K562 (cell line): ENCODE measurements around the gene KTI12.

ENCODE experiments used
- CEBPB ChIP-seq: fragments of 450-650 bp; IDR thresholded peaks from 2 replicates; pipeline ENCODE4 v1.6.1; 2016; ENCODE audit warnings: missing genetic modification characterization, missing compliant biosample characterization
- CHCHD3 ChIP-seq: fragments of 250-450 bp; sonication (Bioruptor Pico); IDR thresholded peaks from 2 replicates; pipeline ENCODE4 v2.1.2; 2022; ENCODE audit warnings: mild to moderate bottlenecking
- CTCF ChIP-seq, 3 experiments: IDR thresholded peaks in 2 of 3; conservative IDR thresholded peaks in 1 of 3; 2 replicates each; pipeline ENCODE4 v1.5.1; 2011 to 2012; ENCODE audit warnings: low read length in 3 of 3, mild to moderate bottlenecking in 3 of 3, control low read depth in 2 of 3, improper control_type of control experiment in 1 of 3, inconsistent platforms in 1 of 3, low read depth in 1 of 3, mixed read lengths in 1 of 3, moderate library complexity in 1 of 3; ENCODE audit not compliant: insufficient read depth in 2 of 3
- HLTF ChIP-seq: fragments of 450-650 bp; IDR thresholded peaks from 2 replicates; pipeline ENCODE4 v1.6.1; 2016
- NCOR1 ChIP-seq: fragments of 450-650 bp; IDR thresholded peaks from 2 replicates; pipeline ENCODE4 v1.6.1; 2016; ENCODE audit warnings: mild to moderate bottlenecking, moderate library complexity
- POLR2A ChIP-seq: fragments of 450-650 bp; conservative IDR thresholded peaks from 2 replicates; pipeline ENCODE4 v1.6.1; 2016
- PURB ChIP-seq: sonication (generic); formaldehyde crosslinking; IDR thresholded peaks from 2 replicates; pipeline ENCODE4 v1.9.0; 2021; ENCODE audit warnings: low read depth, mild to moderate bottlenecking, missing genetic modification reagents
- SMC3 ChIP-seq: conservative IDR thresholded peaks from 2 replicates; pipeline ENCODE4 v1.6.1; 2011; ENCODE audit warnings: low read depth, low read length, improper control_type of control experiment; ENCODE audit not compliant: insufficient read depth
- TAF15 ChIP-seq: fragments of 200-400 bp; formaldehyde crosslinking; IDR thresholded peaks from 2 replicates; pipeline ENCODE4 v1.6.1; 2017; ENCODE audit warnings: mild to moderate bottlenecking, low read depth, low read length, moderate library complexity
- ZNF644 ChIP-seq: fragments of 200-800 bp; sonication (Bioruptor generic); IDR thresholded peaks from 2 replicates; pipeline ENCODE4 v1.6.1; 2016; ENCODE audit warnings: low read depth, missing genetic modification characterization, missing compliant biosample characterization
- TF ChIP-seq, protein P1 (sequence below): sonication (generic); formaldehyde crosslinking; IDR thresholded peaks from 2 replicates; pipeline ENCODE4 v1.8.0; 2022; ENCODE audit warnings: mild to moderate bottlenecking, missing genetic modification reagents

GRCh38 chr1:52056163-52056936 is 22.7 kb upstream of the KTI12 start, which contains the start of gene BTF3L4:
- TF ChIP-seq NCOR1 (0 out of 2 replicates have a peak, but pooled peaks have one; percentile 11), CTCF (IDR thresholded peaks at IDR 0.05 in 2 of 3, conservative IDR thresholded peaks at IDR 0.05 in 1 of 3; ENCODE audit: insufficient read depth in 2 of 3, low read depth in 1 of 3, low read length in 3 of 3) (peak in 1 of 3 experiments; percentile 20; a peak in 1 of 6 replicates), CHCHD3 (CRISPR knock-in tag) (no peak), PURB (CRISPR knock-in tag) (no peak), ZNF644 (no peak), HLTF (0 out of 2 replicates have a peak, but pooled peaks have one; percentile 18), POLR2A (peak; percentile 94), TAF15 (no peak), CEBPB (tag) (no peak), SMC3 (no peak)
- TF ChIP-seq, protein P1, sequence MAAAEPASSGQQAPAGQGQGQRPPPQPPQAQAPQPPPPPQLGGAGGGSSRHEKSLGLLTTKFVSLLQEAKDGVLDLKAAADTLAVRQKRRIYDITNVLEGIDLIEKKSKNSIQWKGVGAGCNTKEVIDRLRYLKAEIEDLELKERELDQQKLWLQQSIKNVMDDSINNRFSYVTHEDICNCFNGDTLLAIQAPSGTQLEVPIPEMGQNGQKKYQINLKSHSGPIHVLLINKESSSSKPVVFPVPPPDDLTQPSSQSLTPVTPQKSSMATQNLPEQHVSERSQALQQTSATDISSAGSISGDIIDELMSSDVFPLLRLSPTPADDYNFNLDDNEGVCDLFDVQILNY (CRISPR knock-in tag) = 0 out of 2 replicates have a peak, but pooled peaks have one; percentile 58
